PC-9 (cell line): ENCODE data around the gene TP53. TPM values are rescaled to one million over a fixed set of nuclear protein-coding genes. Genes with fewer than 3 reads are reported as not detected.

Source experiments
- BruUV-seq: library from RNA; stranded (reverse); fragments of 400-500 nt; replicated peaks from 2 replicates; lab custom pipeline; 2021; lab: Mats Ljungman, UMichigan
- CTCF ChIA-PET: fragments of 300-600 bp; sonication (Branson Sonifier 250); formaldehyde crosslinking; loops from one replicate; lab custom pipeline; 2022; ENCODE audit warnings: antibody characterized with exemption; lab: Charles Lee
- POLR2A ChIA-PET: fragments of 300-600 bp; sonication (Branson Sonifier 250); formaldehyde crosslinking; loops from one replicate; lab custom pipeline; 2022; ENCODE audit warnings: antibody characterized with exemption; ENCODE audit not compliant: unreplicated experiment; lab: Charles Lee
- DNase-seq, 2 experiments: peaks; one replicate each; pipeline versions ENCODE4 v3.0.0 to v3.0.0-alpha.2; 2015 to 2022; ENCODE audit warnings: mixed read lengths in 1 of 2
- H2AFZ ChIP-seq: fragments of 200-600 bp; sonication (generic); 2 replicates; pipeline ENCODE4 v1.8.1; 2017; ENCODE audit warnings: antibody characterized with exemption
- H3F3A ChIP-seq: fragments of 200-600 bp; sonication (generic); 2 replicates; pipeline ENCODE4 v1.8.1; 2017; ENCODE audit warnings: antibody characterized with exemption, mild to moderate bottlenecking, low read depth; ENCODE audit not compliant: insufficient read depth
- H3K27ac ChIP-seq: fragments of 200-600 bp; sonication (generic); 2 replicates; pipeline ENCODE4 v1.6.1; 2016; ENCODE audit warnings: mixed run types
- H3K27me3 ChIP-seq: fragments of 200-600 bp; sonication (generic); 2 replicates; pipeline ENCODE4 v1.6.1; 2016; ENCODE audit warnings: low read depth, mixed run types; ENCODE audit not compliant: insufficient read depth
- H3K36me3 ChIP-seq: fragments of 200-600 bp; sonication (generic); 2 replicates; pipeline ENCODE4 v1.6.1; 2016; ENCODE audit warnings: low read depth, mixed run types
- H3K4me1 ChIP-seq: fragments of 200-600 bp; sonication (generic); replicated peaks from 2 replicates; pipeline ENCODE4 v1.6.1; 2016; ENCODE audit warnings: mixed run types; ENCODE audit not compliant: insufficient read depth
- H3K4me2 ChIP-seq: fragments of 200-600 bp; sonication (generic); 2 replicates; pipeline ENCODE4 v1.6.1; 2017; ENCODE audit warnings: mixed run types
- H3K4me3 ChIP-seq: fragments of 200-600 bp; sonication (generic); 2 replicates; pipeline ENCODE4 v1.6.1; 2016; ENCODE audit warnings: mixed run types
- H3K79me2 ChIP-seq: fragments of 200-600 bp; sonication (generic); 2 replicates; pipeline ENCODE4 v1.6.1; 2017; ENCODE audit warnings: low read depth, mixed run types
- H3K9me2 ChIP-seq: fragments of 200-600 bp; sonication (generic); 2 replicates; pipeline ENCODE4 v1.8.1; 2017; ENCODE audit warnings: mild to moderate bottlenecking; ENCODE audit not compliant: insufficient read depth
- H3K9me3 ChIP-seq: fragments of 200-600 bp; sonication (generic); 2 replicates; pipeline ENCODE4 v1.8.1; 2016; ENCODE audit warnings: low read depth; ENCODE audit not compliant: insufficient read depth
- H4K20me1 ChIP-seq: fragments of 200-600 bp; sonication (generic); 2 replicates; pipeline ENCODE4 v1.8.1; 2017; ENCODE audit not compliant: insufficient read depth
- EZH2 ChIP-seq: fragments of 200-600 bp; sonication (generic); IDR thresholded peaks from 2 replicates; pipeline ENCODE4 v1.8.0; 2017; ENCODE audit warnings: antibody characterized with exemption, low read depth
- intact Hi-C: fragments of 100-400 bp; cut with micrococcal nuclease; formaldehyde crosslinking; loops from one replicate; pipeline ENCODE4 v1.10.0; 2022; ENCODE audit not compliant: unreplicated experiment
- total RNA-seq: library from RNA; stranded (reverse); gene quantifications from 2 replicates; pipeline ENCODE4 v1.2.3, GENCODE V29; 2021
- TF ChIP-seq, protein P1 (sequence below): fragments of 200-600 bp; sonication (generic); conservative IDR thresholded peaks from 2 replicates; pipeline ENCODE4 v1.6.1; 2017; ENCODE audit warnings: mixed run types, antibody characterized with exemption, mild to moderate bottlenecking, moderate library complexity

Gene TP53
- total RNA-seq, 1 experiment from 2014 or later: 340 TPM

- Histone ChIP-seq H3F3A (no peaks in the 10 kb centered on the region; the same call in 1 of the 2 replicates), H3K9me3 (peaks cover 7% of the 10 kb centered on the region; the same call in 1 of the 2 replicates), H3K4me3 (no peak overlapping the region), H3K79me2 (peaks cover 10% of the 10 kb centered on the region), H3K27ac (no peak overlapping the region), H3K4me2 (no peak overlapping the region), H3K36me3 (peaks cover 18% of the 10 kb centered on the region; the same call in 1 of the 2 replicates), H4K20me1 (no peaks in the 10 kb centered on the region), H2AFZ (no peak overlapping the region), H3K9me2 (no peaks in the 10 kb centered on the region), H3K27me3 (no peaks in the 10 kb centered on the region), H3K4me1 (no peaks in the 10 kb centered on the region)
- BruUV-seq: no TSS peak
- ChIA-PET POLR2A (interaction anchor here (0.6 kb wide), 1 partner anchor 15 kb away, joined by 4 read pairs; no protein-coding TSS in a partner anchor), CTCF (no interaction called here)
- no peak for TF ChIP-seq EZH2
- TF ChIP-seq, protein P1, sequence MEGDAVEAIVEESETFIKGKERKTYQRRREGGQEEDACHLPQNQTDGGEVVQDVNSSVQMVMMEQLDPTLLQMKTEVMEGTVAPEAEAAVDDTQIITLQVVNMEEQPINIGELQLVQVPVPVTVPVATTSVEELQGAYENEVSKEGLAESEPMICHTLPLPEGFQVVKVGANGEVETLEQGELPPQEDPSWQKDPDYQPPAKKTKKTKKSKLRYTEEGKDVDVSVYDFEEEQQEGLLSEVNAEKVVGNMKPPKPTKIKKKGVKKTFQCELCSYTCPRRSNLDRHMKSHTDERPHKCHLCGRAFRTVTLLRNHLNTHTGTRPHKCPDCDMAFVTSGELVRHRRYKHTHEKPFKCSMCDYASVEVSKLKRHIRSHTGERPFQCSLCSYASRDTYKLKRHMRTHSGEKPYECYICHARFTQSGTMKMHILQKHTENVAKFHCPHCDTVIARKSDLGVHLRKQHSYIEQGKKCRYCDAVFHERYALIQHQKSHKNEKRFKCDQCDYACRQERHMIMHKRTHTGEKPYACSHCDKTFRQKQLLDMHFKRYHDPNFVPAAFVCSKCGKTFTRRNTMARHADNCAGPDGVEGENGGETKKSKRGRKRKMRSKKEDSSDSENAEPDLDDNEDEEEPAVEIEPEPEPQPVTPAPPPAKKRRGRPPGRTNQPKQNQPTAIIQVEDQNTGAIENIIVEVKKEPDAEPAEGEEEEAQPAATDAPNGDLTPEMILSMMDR: no peak
- no peak for DNase-seq
- intact Hi-C loops: no loop called here
Measured at GRCh38 chr17:7674934-7675333, 12.4 kb downstream of the TP53 start.

DNA sequence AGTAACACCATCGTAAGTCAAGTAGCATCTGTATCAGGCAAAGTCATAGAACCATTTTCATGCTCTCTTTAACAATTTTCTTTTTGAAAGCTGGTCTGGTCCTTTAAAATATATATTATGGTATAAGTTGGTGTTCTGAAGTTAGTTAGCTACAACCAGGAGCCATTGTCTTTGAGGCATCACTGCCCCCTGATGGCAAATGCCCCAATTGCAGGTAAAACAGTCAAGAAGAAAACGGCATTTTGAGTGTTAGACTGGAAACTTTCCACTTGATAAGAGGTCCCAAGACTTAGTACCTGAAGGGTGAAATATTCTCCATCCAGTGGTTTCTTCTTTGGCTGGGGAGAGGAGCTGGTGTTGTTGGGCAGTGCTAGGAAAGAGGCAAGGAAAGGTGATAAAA, 14.1 kb downstream of the TP53 start:
- Histone ChIP-seq H3F3A (no peaks in the 10 kb centered on the region; the same call in 1 of the 2 replicates), H3K9me3 (peaks cover 7% of the 10 kb centered on the region; the same call in 1 of the 2 replicates), H3K4me3 (no peak overlapping the region), H3K79me2 (no peaks in the 10 kb centered on the region), H3K4me2 (no peak overlapping the region), H3K4me1 (no peaks in the 10 kb centered on the region), H4K20me1 (no peaks in the 10 kb centered on the region), H3K27me3 (no peaks in the 10 kb centered on the region), H3K27ac (no peak overlapping the region), H3K36me3 (peaks cover 18% of the 10 kb centered on the region; the same call in 1 of the 2 replicates), H3K9me2 (no peaks in the 10 kb centered on the region), H2AFZ (no peak overlapping the region)
- intact Hi-C loops: no loop called here
- no peak for TF ChIP-seq EZH2
- TF ChIP-seq, protein P1: peak; percentile 59
- ChIA-PET CTCF (no interaction called here), POLR2A (no interaction called here)
- no TSS peak for BruUV-seq
- no peak for DNase-seq

DNA sequence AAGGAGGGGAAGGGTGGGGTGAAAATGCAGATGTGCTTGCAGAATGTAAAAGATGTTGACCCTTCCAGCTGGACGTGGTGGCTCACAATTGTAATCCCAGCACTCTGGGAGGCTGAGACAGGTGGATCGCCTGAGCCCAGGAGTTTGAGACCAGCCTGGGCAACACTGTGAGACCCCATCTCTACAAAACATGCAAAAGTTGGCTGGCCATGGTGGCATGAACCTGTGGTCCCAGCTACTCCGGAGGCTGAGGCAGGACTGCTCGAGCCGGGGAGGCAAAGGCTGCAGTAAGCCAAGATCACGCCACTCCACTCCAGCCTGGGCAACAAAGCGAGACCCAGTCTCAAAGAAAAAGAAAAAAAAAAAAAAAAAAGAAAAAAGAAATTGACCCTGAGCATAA, 18.8 kb downstream of the TP53 start:
- BruUV-seq: TSS peak; percentile 53
- H3K4me1 ChIP-seq: no peaks in the 10 kb centered on the region
- no peak overlapping the region for H3K27ac ChIP-seq
- H3K27me3 ChIP-seq: no peaks in the 10 kb centered on the region
- H3K4me3 ChIP-seq: no peak overlapping the region
- H3K36me3 ChIP-seq: peaks cover 4% of the 10 kb centered on the region; the same call in 1 of the 2 replicates
- no peaks in the 10 kb centered on the region for H3K79me2 ChIP-seq
- H4K20me1 ChIP-seq: no peaks in the 10 kb centered on the region
- no peaks in the 10 kb centered on the region; the same call in 1 of the 2 replicates for H3F3A ChIP-seq
- H2AFZ ChIP-seq: no peak overlapping the region
- TF ChIP-seq, protein P1: no peak
- TF ChIP-seq EZH2: no peak
- ChIA-PET CTCF (no interaction called here), POLR2A (no interaction called here)
- intact Hi-C loops: no loop called here
- H3K9me2 ChIP-seq: no peaks in the 10 kb centered on the region
- DNase-seq: no peak
- peaks cover 2% of the 10 kb centered on the region; the same call in 1 of the 2 replicates for H3K9me3 ChIP-seq
- H3K4me2 ChIP-seq: no peak overlapping the region
